HFF-Myc (cell line): ENCODE results near the gene MCRIP2.

ENCODE experiments used
- DNase-seq: peaks from one replicate; pipeline ENCODE4 v3.0.0-alpha.2; 2011; ENCODE audit warnings: low read depth; ENCODE audit errors: extremely low read depth
- H3K4me3 ChIP-seq: replicated peaks from 2 replicates; pipeline ENCODE4 v1.5.1; 2011; ENCODE audit warnings: low read depth, mild to moderate bottlenecking, control low read depth, low read length
- CTCF ChIP-seq: IDR thresholded peaks from 2 replicates; pipeline ENCODE4 v1.5.1; 2012; ENCODE audit warnings: mild to moderate bottlenecking, low read depth, low read length, control low read depth; ENCODE audit errors: missing control alignments

MCRIP2 gene

GRCh38 chr16:692356-693108 lies 50.9 kb downstream of the MCRIP2 start:
- no peak for TF ChIP-seq CTCF
- no peak overlapping the region for H3K4me3 ChIP-seq
- no peak for DNase-seq

GRCh38 chr16:693364-693763 lies 51.7 kb downstream of the MCRIP2 start:
- no peak for DNase-seq
- no peak for TF ChIP-seq CTCF
- no peak overlapping the region for H3K4me3 ChIP-seq

GRCh38 chr16:693766-694165 lies 52.1 kb downstream of the MCRIP2 start:
- DNase-seq: no peak
- TF ChIP-seq CTCF: no peak

GRCh38 chr16:694187-694862 lies 52.7 kb downstream of the MCRIP2 start:
- no peak overlapping the region for H3K4me3 ChIP-seq
- no peak for TF ChIP-seq CTCF
- no peak for DNase-seq

More at GRCh38 chr16:693766-694165, 52.1 kb downstream of the MCRIP2 start:
- no peak overlapping the region for H3K4me3 ChIP-seq

- no peak overlapping the region for H3K4me3 ChIP-seq
- DNase-seq: no peak
- no peak for TF ChIP-seq CTCF
These were observed 53.3 kb downstream of the MCRIP2 start for GRCh38 chr16:694863-695354.

- DNase-seq: no peak
- no peak for TF ChIP-seq CTCF
- H3K4me3 ChIP-seq: 0 out of 2 replicates have a peak overlapping the region, but pooled peaks have one; percentile 9
These were observed 53.9 kb downstream of the MCRIP2 start for GRCh38 chr16:695355-696089.
